Smooth muscle cell of the brain vasculature (primary cell): Measurements from ENCODE around the gene ZNF610.

Experiments
- DNase-seq: peaks from one replicate; pipeline ENCODE4 v3.0.0-alpha.2; 2012; ENCODE audit warnings: low read depth, low spot score

The ZNF610 gene

DNA sequence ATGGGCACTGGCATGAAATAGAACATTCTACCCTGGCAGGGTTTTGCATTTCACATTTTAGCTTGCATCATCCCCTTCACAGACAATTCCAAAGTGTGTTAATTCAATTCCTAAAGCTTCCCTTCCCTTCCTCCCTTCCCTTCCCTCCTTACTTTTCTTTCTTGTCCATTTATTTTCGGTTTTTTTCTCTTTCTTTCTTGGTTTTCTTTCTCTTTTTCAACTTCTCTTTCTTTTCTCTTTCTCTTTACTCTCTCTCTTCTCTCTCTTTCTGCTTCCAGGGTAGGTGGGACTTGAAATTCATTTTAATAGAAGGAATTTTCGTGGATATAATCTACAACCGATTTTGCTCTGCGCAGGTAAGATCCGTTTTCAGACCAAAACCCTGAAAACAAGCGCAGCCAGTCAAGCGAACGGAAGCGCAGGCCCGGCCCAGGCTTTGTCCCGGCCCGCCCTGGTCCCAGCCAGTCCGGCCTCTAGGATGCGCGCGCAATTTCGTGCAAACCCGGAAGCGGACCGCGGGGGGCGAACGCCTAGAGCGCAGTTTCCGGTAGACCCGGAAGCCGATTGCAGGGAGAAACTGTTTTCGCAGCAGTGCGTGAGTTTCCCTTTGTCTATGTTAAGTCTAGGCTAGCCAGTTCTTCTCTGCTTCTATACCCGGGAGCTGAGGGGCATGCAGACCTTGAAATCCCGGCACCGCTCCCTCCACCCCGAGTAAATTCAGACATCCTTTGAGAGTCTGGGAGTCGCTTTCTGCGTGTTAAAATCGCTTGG lies 61.5 kb downstream of the ZNF610 start, which contains the start of gene ZNF528:
ZNF528 (plus strand) TSS at position 540 of the 771 bp plus-strand sequence. CDS start 4,165 bp downstream, outside the sequence.
- peak; percentile 72 for DNase-seq

GRCh38 chr19:52398081-52398441 lies 62.0 kb downstream of the ZNF610 start:
- DNase-seq = no peak

DNA sequence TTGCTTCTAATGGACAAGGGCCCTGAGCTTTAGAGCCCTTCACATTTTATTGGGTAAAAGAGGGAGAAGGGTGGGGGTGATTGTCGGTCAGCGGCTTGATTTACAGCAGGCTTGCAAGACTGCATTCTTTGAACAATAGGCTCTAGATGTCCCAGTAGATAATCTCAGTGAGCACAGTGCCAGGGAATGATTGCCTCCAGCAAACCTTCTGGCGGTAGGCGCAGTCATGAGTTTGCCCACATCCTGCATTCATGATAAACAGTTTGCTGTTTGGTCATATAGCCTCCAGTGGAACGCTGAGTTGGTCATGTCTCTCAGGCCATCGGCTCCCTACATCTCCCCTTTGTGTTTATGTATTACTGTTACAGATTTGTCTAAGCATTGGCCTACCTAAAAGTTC lies 74.2 kb downstream of the ZNF610 start:
- no peak for DNase-seq

DNA sequence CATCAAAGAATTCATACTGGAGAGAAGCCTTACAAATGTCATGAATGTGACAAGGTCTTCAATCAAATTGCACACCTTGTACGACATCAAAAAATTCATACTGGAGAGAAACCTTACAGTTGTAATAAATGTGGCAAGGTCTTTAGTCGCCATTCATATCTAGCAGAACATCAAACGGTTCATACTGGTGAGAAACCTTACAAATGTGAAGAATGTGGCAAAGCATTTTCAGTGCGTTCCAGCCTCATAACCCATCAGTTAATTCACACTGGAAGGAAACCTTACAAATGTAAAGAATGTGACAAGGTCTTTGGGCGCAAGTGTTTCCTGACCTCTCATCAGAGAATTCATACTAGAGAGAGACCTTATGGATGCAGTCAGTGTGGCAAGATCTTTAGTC lies 79.7 kb downstream of the ZNF610 start:
- DNase-seq = no peak
